T-cell (primary cell): Measurements from ENCODE around the gene IQCM. TPM values are rescaled to one million over a fixed set of nuclear protein-coding genes. Genes with fewer than 3 reads are reported as not detected.

ENCODE experiments used
- ATAC-seq, 4 experiments: fragments of 200-7000 bp in 3 of 4; fragments of 150-1000 bp in 1 of 4; cut with Tn5 transposase; replicated peaks in 1 of 4; 1 replicate in 3 of 4; 2 replicates in 1 of 4; pipeline ENCODE4 v1.10.0; 2021; ENCODE audit warnings: moderate library complexity in 3 of 4, mild to moderate bottlenecking in 2 of 4, moderate number of reproducible peaks in 1 of 4
- CTCF ChIA-PET, 2 donors: fragments of 300-600 bp; sonication (Branson Sonifier 250); formaldehyde crosslinking; loops; one replicate each; lab custom pipeline; 2022; ENCODE audit warnings: antibody characterized with exemption in 2 of 2; lab: Charles Lee
- POLR2A ChIA-PET, 2 donors: fragments of 300-600 bp; sonication (Branson Sonifier 250); formaldehyde crosslinking; loops; one replicate each; lab custom pipeline; 2022; ENCODE audit warnings: antibody characterized with exemption in 2 of 2; lab: Charles Lee
- DNase-seq, 35 experiments: peaks; one replicate each; pipeline versions ENCODE4 v3.0.0 to v3.0.0-alpha.2; 2013 to 2023
- H3K27ac ChIP-seq: one replicate; pipeline ENCODE4 v1.5.1; 2013; ENCODE audit warnings: low read length
- H3K27me3 ChIP-seq, 2 experiments: replicated peaks in 1 of 2; 1 replicate in 1 of 2; 2 replicates in 1 of 2; pipeline versions ENCODE4 v1.6.1 to v1.7.0; 2013; ENCODE audit warnings: low read length in 1 of 2, mixed read lengths in 1 of 2; ENCODE audit not compliant: control insufficient read depth in 2 of 2, insufficient read depth in 2 of 2; ENCODE audit errors: extremely low read depth in 1 of 2
- H3K36me3 ChIP-seq, 2 donors: 1 replicate in 1 of 2; 2 replicates in 1 of 2; pipeline versions ENCODE4 v1.6.1 to v1.7.0; 2013; ENCODE audit warnings: low read length in 1 of 2; ENCODE audit not compliant: control insufficient read depth in 2 of 2, insufficient read depth in 1 of 2; ENCODE audit errors: extremely low read depth in 1 of 2
- H3K4me1 ChIP-seq, 2 experiments: 1 replicate in 1 of 2; 2 replicates in 1 of 2; pipeline versions ENCODE4 v1.6.1 to v1.7.0; 2013; ENCODE audit warnings: low read length in 2 of 2, mixed read lengths in 1 of 2; ENCODE audit not compliant: insufficient read depth in 2 of 2, control insufficient read depth in 1 of 2; ENCODE audit errors: extremely low read depth in 1 of 2
- H3K4me3 ChIP-seq, 2 donors: 1 replicate in 1 of 2; 2 replicates in 1 of 2; pipeline versions ENCODE4 v1.5.1 to v1.7.0; 2013; ENCODE audit warnings: mild to moderate bottlenecking in 2 of 2, low read length in 1 of 2, moderate library complexity in 1 of 2; ENCODE audit not compliant: control insufficient read depth in 1 of 2; ENCODE audit errors: extremely low read depth in 1 of 2
- H3K9me3 ChIP-seq: 2 replicates; pipeline ENCODE4 v1.7.0; 2013
- H3K27ac Mint-ChIP-seq, 2 donors: one replicate each; pipeline ENCODE4 v1.8.0; 2020 to 2021; ENCODE audit warnings: mild to moderate bottlenecking in 2 of 2, mixed read lengths in 2 of 2
- H3K27me3 Mint-ChIP-seq, 2 donors: one replicate each; pipeline ENCODE4 v1.8.0; 2021 to 2022; ENCODE audit warnings: mixed read lengths in 2 of 2
- H3K36me3 Mint-ChIP-seq: one replicate; pipeline ENCODE4 v1.8.0; 2021; ENCODE audit warnings: mixed read lengths
- H3K4me1 Mint-ChIP-seq, 3 donors: one replicate each; pipeline ENCODE4 v1.8.0; 2020 to 2022; ENCODE audit warnings: mixed read lengths in 3 of 3, mild to moderate bottlenecking in 1 of 3
- H3K4me3 Mint-ChIP-seq, 3 donors: one replicate each; pipeline ENCODE4 v1.8.0; 2020 to 2022; ENCODE audit warnings: mild to moderate bottlenecking in 3 of 3, mixed read lengths in 3 of 3, moderate library complexity in 3 of 3
- H3K9me3 Mint-ChIP-seq, 3 donors: one replicate each; pipeline ENCODE4 v1.8.0; 2020 to 2022; ENCODE audit warnings: mixed read lengths in 3 of 3
- WGBS: methylation state at CpG from one replicate; pipeline ENCODE4 v1.1.5; 2013; ENCODE audit warnings: missing lambda C conversion rate; ENCODE audit not compliant: insufficient coverage; 5-methylcytosine and 5-hydroxymethylcytosine counted together
- total RNA-seq, 35 experiments: library from RNA in 6 of 35; stranded (reverse) in 6 of 35; fragments of 120-200 nt in 1 of 35; gene quantifications; one replicate each; pipeline versions ENCODE4 v1.2.1 to v1.2.4 and lab custom pipeline; 2013 to 2026

IQCM gene
- total RNA-seq, 5 donors from 2014 or later (not counting 1 experiment from before 2014, with no cell fraction given), result not detected

- ChIA-PET POLR2A (no interaction called here), CTCF (no interaction called here)
- Mint-ChIP-seq H3K27me3 (no peaks in the 10 kb centered on the region), H3K36me3 (no peaks in the 10 kb centered on the region), H3K27ac (no peak overlapping the region), H3K4me1 (no peaks in the 10 kb centered on the region), H3K4me3 (no peak overlapping the region), H3K9me3 (peaks cover under 1 to 5% (median 1%) of the 10 kb centered on the region in 3 donors)
- no peaks in the 10 kb centered on the region for H3K9me3 ChIP-seq
- no peak for DNase-seq
- no peaks in the 10 kb centered on the region for H3K27me3 ChIP-seq
- 80% methylated on average over 1 of the region's 3 CpGs for WGBS
- no peak overlapping the region for H3K4me3 ChIP-seq
- ATAC-seq, result no peak
- no peak overlapping the region for H3K27ac ChIP-seq
- no peaks in the 10 kb centered on the region for H3K4me1 ChIP-seq
- H3K36me3 ChIP-seq, result no peaks in the 10 kb centered on the region
Measured at GRCh38 chr4:149404143-149404542, 411.5 kb downstream of the IQCM start.

GRCh38 chr4:149403081-149403480 lies 412.6 kb downstream of the IQCM start:
- no peaks in the 10 kb centered on the region for H3K36me3 Mint-ChIP-seq
- H3K4me1 Mint-ChIP-seq, result no peaks in the 10 kb centered on the region
- Histone ChIP-seq H3K4me3 (no peak overlapping the region), H3K27ac (no peak overlapping the region), H3K36me3 (no peaks in the 10 kb centered on the region), H3K9me3 (no peaks in the 10 kb centered on the region), H3K27me3 (no peaks in the 10 kb centered on the region), H3K4me1 (no peaks in the 10 kb centered on the region)
- ATAC-seq (no peak), DNase-seq (no peak)
- H3K9me3 Mint-ChIP-seq, result peaks cover 4 to 8% (median 5%) of the 10 kb centered on the region in 3 donors
- WGBS, result no CpG with 5 or more reads among the region's 2 CpGs
- no peak overlapping the region for H3K27ac Mint-ChIP-seq
- CTCF ChIA-PET, result no interaction called here
- POLR2A ChIA-PET, result no interaction called here
- no peaks in the 10 kb centered on the region for H3K27me3 Mint-ChIP-seq
- no peak overlapping the region for H3K4me3 Mint-ChIP-seq

- Histone ChIP-seq H3K4me1 (no peaks in the 10 kb centered on the region), H3K4me3 (no peak overlapping the region), H3K27ac (no peak overlapping the region), H3K27me3 (no peaks in the 10 kb centered on the region), H3K36me3 (no peaks in the 10 kb centered on the region), H3K9me3 (no peaks in the 10 kb centered on the region)
- H3K4me1 Mint-ChIP-seq, result no peaks in the 10 kb centered on the region
- DNase-seq, result no peak
- ATAC-seq, result no peak
- no peak overlapping the region for H3K4me3 Mint-ChIP-seq
- no CpG with 5 or more reads among the region's 3 CpGs for WGBS
- H3K27me3 Mint-ChIP-seq, result no peaks in the 10 kb centered on the region
- ChIA-PET POLR2A (no interaction called here), CTCF (no interaction called here)
- H3K9me3 Mint-ChIP-seq, result peaks cover 5% of the 10 kb centered on the region in 3 donors
- no peak overlapping the region for H3K27ac Mint-ChIP-seq
- no peaks in the 10 kb centered on the region for H3K36me3 Mint-ChIP-seq
Measured at GRCh38 chr4:149398993-149399392, 416.6 kb downstream of the IQCM start.

GRCh38 chr4:149370785-149371420 lies 444.7 kb downstream of the IQCM start:
- no peak overlapping the region for H3K27ac ChIP-seq
- H3K27me3 Mint-ChIP-seq, result no peaks in the 10 kb centered on the region
- CTCF ChIA-PET, result no interaction called here
- no peaks in the 10 kb centered on the region for H3K36me3 Mint-ChIP-seq
- no peaks in the 10 kb centered on the region for H3K4me1 ChIP-seq
- H3K4me3 ChIP-seq, result no peak overlapping the region
- H3K27ac Mint-ChIP-seq, result no peak overlapping the region
- POLR2A ChIA-PET, result no interaction called here
- DNase-seq (no peak), ATAC-seq (no peak)
- H3K9me3 ChIP-seq, result no peaks in the 10 kb centered on the region
- no peaks in the 10 kb centered on the region for H3K4me1 Mint-ChIP-seq
- H3K36me3 ChIP-seq, result no peaks in the 10 kb centered on the region
- 60% methylated on average over 1 of the region's 4 CpGs for WGBS
- H3K4me3 Mint-ChIP-seq, result no peak overlapping the region
- no peaks in the 10 kb centered on the region for H3K27me3 ChIP-seq
- no peaks in the 10 kb centered on the region for H3K9me3 Mint-ChIP-seq

- Histone ChIP-seq H3K4me1 (no peaks in the 10 kb centered on the region), H3K27me3 (no peaks in the 10 kb centered on the region), H3K27ac (no peak overlapping the region), H3K36me3 (no peaks in the 10 kb centered on the region), H3K4me3 (no peak overlapping the region), H3K9me3 (no peaks in the 10 kb centered on the region)
- POLR2A ChIA-PET, result no interaction called here
- CTCF ChIA-PET, result no interaction called here
- Mint-ChIP-seq H3K9me3 (no peaks in the 10 kb centered on the region), H3K36me3 (no peaks in the 10 kb centered on the region), H3K27me3 (no peaks in the 10 kb centered on the region), H3K27ac (no peak overlapping the region), H3K4me1 (no peaks in the 10 kb centered on the region), H3K4me3 (no peak overlapping the region)
- no peak for ATAC-seq
- no peak for DNase-seq
- no CpG with 5 or more reads among the region's 3 CpGs for WGBS
Measured at GRCh38 chr4:149370002-149370401, 445.6 kb downstream of the IQCM start.

GRCh38 chr4:149353241-149353640 lies 462.4 kb downstream of the IQCM start:
- Mint-ChIP-seq H3K4me3 (no peak overlapping the region), H3K4me1 (no peaks in the 10 kb centered on the region), H3K36me3 (no peaks in the 10 kb centered on the region), H3K27me3 (no peaks in the 10 kb centered on the region), H3K27ac (no peak overlapping the region), H3K9me3 (peaks cover 2 to 14% (median 5%) of the 10 kb centered on the region in 3 donors)
- Histone ChIP-seq H3K4me3 (no peak overlapping the region), H3K27ac (no peak overlapping the region), H3K27me3 (no peaks in the 10 kb centered on the region), H3K9me3 (no peaks in the 10 kb centered on the region), H3K4me1 (no peaks in the 10 kb centered on the region), H3K36me3 (no peaks in the 10 kb centered on the region)
- ChIA-PET CTCF (no interaction called here), POLR2A (no interaction called here)
- ATAC-seq, result no peak
- no peak for DNase-seq
- no CpG with 5 or more reads among the region's 3 CpGs for WGBS

- Mint-ChIP-seq H3K9me3 (peaks cover 0 to 14% (median 5%) of the 10 kb centered on the region in 3 donors), H3K36me3 (no peaks in the 10 kb centered on the region), H3K27ac (no peak overlapping the region), H3K4me3 (no peak overlapping the region), H3K4me1 (no peaks in the 10 kb centered on the region), H3K27me3 (no peaks in the 10 kb centered on the region)
- DNase-seq (no peak), ATAC-seq (no peak)
- no peaks in the 10 kb centered on the region for H3K4me1 ChIP-seq
- POLR2A ChIA-PET, result no interaction called here
- no peaks in the 10 kb centered on the region for H3K36me3 ChIP-seq
- H3K4me3 ChIP-seq, result no peak overlapping the region
- H3K27ac ChIP-seq, result no peak overlapping the region
- no peaks in the 10 kb centered on the region for H3K9me3 ChIP-seq
- no peaks in the 10 kb centered on the region for H3K27me3 ChIP-seq
- CTCF ChIA-PET, result no interaction called here
Measured at GRCh38 chr4:149349541-149349940, 466.1 kb downstream of the IQCM start.
